SU-DHL-6 (cell line): Measurements from ENCODE around the gene ACOT11.

Experiments used
- EZH2phosphoT487 ChIP-seq: fragments of 200-600 bp; sonication (generic), shearing (Covaris generic); conservative IDR thresholded peaks from 2 replicates; pipeline ENCODE4 v1.6.1; 2018; ENCODE audit warnings: mild to moderate bottlenecking, antibody characterized with exemption, low read length, moderate library complexity, mixed read lengths
- TF ChIP-seq, protein P1 (sequence below): fragments of 200-600 bp; sonication (generic); IDR thresholded peaks from one replicate; pipeline ENCODE4 v1.5.1; 2017; ENCODE audit warnings: antibody characterized with exemption, mild to moderate bottlenecking, low read length, moderate library complexity; ENCODE audit not compliant: insufficient read depth, poor library complexity, severe bottlenecking

DNA sequence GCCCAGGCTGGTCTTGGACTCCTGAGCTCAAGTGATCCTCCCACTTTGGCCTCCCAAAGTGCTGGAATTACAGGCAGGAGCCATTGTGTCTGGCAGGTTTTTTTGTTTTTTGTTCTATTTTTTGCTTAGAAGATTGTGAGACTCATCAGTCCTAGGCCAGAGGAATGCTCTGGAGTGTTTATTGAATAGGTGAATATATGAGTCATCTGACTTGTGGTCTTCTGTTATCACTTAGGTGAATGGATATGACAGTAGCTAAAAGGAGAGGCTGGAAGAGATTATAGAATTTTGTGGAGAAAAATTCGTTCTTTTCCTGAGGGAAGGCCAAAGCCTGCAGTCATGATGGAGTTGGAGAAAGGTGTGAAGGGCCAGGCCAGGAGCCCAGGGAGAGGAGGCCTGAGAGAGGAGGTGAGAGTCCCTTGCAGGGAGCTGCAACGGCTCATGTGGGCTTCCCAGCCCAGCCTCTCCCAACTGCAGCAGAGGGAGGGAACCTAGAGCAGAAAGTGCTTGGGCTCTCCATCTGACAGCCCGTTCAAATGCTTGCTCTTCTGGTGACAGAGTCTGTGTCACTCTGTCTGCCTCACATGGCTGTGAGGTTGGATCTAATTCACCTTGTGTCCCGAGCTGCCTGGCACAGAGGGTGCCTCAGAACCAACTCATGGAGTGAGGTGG lies 31.6 kb upstream of the ACOT11 start:
- TF ChIP-seq, protein P1, sequence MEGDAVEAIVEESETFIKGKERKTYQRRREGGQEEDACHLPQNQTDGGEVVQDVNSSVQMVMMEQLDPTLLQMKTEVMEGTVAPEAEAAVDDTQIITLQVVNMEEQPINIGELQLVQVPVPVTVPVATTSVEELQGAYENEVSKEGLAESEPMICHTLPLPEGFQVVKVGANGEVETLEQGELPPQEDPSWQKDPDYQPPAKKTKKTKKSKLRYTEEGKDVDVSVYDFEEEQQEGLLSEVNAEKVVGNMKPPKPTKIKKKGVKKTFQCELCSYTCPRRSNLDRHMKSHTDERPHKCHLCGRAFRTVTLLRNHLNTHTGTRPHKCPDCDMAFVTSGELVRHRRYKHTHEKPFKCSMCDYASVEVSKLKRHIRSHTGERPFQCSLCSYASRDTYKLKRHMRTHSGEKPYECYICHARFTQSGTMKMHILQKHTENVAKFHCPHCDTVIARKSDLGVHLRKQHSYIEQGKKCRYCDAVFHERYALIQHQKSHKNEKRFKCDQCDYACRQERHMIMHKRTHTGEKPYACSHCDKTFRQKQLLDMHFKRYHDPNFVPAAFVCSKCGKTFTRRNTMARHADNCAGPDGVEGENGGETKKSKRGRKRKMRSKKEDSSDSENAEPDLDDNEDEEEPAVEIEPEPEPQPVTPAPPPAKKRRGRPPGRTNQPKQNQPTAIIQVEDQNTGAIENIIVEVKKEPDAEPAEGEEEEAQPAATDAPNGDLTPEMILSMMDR, result no peak
- TF ChIP-seq EZH2phosphoT487, result no peak
